G401.6 (cell line): ENCODE results near the gene TTC34.

Experiments used
- FAIRE-seq: peaks from 2 replicates; lab custom pipeline; 2012; peaks lifted over from hg19 to GRCh38; lab: Jason Lieb, UNC

Gene TTC34

DNA sequence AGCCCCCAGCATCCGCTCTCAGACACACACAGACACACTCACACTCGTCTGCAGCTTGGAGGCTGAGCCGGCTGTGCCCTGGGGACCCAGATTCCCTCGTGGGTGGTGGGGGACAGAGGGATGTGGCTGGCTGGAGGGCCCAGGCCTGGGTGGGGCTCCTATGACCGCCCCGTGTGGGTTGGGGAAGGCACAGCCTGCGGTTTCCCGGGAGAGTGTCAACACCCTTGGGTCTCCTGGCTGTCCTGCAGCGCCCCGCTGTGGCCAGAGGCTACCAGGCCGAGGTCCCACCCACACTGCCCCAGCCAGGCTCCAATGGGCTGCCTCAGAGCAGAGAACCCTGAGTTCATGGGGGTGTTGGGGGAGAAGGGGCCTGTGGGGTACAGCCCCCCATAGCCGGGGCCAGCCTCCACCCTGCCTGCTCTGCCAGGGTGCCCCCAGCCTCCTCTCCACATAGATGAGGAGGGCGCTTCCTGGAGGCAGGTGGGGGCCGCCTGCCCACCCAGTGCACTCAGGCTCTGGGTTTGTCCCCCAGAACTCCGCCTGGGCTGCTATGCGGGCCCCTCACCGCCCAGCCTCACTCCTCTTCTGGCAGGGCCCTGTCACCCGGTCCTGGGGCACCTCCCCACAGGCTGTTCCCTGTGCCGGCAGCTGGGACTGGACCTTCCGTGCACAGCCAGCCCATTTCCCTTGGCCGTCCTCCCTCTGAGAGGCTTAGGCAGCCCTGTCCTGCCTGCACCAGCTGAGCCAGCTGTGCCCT, at the start of gene TTC34:
TTC34 (minus strand) TSS at position 159 of the 757 bp plus-strand sequence. CDS start 866 bp downstream, outside the sequence.
- no peak for FAIRE-seq

- FAIRE-seq, result no peak
These were observed 49.0 kb upstream of the TTC34 start for GRCh38 chr1:2850502-2850901.

DNA sequence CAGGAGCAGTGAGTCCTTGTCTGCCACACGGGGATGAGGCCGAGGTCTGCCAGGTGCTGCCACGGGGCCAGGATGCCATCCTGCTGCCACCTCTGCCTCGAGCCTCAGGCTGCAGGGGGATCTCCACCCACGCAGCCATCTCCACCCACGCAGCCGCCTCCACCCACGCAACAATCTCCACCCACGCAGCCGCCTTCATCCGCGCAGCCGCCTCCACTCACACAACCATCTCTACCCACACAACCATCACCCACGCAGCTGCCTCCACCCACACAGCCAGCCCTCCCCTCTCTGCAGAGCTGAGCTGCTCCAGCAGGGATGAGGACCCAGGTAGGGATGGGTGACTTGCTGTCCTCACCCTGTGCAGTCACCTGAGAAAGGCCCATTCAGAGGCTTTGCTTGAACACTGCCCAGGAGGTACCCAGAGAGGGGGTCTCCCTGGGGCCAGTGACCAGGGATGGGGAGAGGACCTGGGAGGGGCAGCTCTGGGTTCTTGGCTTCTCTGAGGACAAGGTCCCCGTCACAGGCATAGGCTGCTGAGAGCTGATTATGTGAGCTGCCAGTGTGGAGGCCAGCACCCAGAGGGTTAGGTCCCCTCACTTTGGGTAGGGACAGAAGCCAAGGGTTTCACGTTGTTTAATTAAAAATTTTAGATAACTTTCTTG, 46.6 kb upstream of the TTC34 start:
- FAIRE-seq, result no peak

- no peak for FAIRE-seq
These were observed 45.8 kb upstream of the TTC34 start for GRCh38 chr1:2847086-2847985.

GRCh38 chr1:2845869-2846268, 44.4 kb upstream of the TTC34 start:
- FAIRE-seq, result no peak

- no peak for FAIRE-seq
These were observed 38.7 kb upstream of the TTC34 start for GRCh38 chr1:2840036-2840809.

DNA sequence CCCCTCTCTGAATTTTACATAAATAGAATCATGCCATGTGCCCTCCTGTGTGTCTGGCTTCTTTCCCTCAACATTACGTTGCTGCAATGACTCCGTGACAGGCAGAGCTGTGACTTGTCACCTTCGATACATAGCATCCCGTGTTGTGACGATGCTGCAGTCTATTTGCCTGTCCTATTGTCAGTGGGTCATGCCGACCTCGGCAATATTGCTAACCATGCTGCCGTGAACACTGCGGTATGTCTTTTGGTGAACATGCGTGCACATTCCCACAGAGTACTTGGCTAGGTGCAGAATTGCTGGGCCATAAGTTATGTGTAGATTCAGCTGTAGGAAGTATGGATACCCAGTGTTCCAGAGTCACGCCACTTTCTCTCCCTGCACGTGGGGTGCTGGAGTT, 36.3 kb upstream of the TTC34 start:
- FAIRE-seq, result no peak

DNA sequence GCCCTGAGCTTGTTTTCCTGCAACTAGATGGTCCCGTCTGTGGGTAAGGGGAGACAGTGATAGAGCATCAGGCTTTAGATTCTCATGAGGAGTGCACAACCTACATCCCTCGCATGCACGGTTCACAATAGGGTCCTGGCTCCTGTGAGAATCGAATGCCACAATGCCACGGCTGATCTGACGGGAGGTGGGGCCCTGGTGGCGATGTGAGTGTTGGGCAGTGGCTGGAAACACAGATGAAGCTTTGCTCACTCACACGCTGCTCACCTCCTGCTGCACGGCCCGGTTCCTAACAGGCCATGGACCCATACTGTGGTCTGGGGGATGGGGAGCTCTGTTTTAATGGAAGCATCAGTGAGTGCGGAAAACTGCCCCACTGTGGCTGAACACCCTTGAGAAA, 35.8 kb upstream of the TTC34 start:
- no peak for FAIRE-seq

- FAIRE-seq, result no peak
These were observed 35.0 kb upstream of the TTC34 start for GRCh38 chr1:2836333-2836970.

DNA sequence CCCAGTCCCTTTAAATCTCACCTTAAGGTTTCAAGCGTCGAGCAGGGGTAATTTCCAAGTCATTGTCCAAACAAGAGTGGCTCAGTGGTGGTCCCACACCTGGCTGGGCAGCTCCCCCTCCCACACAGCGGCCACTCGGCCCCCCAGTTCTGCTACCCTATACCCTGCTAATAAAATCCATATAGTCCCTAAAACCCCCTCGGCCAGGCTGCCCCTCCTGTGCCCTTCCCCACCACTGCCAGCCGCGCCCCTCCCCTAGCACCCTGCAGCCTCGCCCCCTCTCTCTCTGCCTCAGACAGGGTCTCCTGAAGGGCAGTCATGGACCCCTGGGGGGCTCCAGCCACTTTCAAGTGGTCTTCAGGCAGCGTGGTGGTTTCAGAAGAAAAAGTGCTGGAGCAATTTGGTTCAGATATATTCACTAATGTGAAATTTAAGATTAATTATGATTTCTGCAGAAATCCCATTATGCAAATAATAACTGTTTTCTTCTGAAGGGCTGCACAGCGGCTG, 34.2 kb upstream of the TTC34 start:
- FAIRE-seq, result no peak

DNA sequence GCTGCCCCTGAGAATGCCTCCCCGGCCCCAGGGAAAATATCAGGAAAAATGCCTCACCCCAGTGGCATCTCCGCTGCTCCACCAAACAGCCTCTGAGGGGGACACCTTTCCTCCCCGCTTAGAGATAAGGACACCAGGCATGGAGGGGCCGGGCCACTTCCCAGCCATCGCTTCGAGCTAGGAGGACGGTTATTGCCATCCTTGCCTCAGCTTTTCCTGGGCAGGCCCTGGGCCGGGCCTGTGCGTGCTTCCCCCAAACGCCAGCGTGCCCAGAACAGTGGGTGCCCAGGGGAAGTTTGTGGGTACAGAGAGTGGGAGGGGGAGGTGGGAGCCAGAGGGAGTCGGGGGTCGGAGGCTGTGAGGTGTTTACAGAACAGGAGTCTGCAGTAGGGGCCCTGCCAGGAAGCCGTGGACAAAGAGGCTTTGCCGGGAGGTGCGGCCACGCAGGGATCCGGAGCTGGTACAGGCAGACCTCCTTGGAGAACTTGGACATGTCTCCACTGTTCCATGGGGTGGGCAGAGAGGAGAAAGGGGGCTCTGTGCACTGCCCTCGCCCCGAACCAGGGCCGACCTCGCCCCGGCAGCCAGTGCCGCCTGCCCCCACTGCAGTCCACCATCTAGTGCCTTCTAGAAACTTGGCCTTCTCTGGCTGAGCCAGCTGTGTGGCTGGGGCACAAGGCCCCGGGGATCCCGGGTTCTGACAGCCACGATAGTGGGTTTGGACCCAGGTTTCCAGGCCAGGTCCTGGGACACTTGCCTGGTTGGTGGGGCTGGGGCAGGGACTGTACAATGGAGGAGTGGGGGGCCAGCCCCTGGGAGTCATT, 33.5 kb upstream of the TTC34 start:
- no peak for FAIRE-seq

GRCh38 chr1:2834146-2834475, 32.6 kb upstream of the TTC34 start:
- no peak for FAIRE-seq

- FAIRE-seq, result no peak
These were observed 32.1 kb upstream of the TTC34 start for GRCh38 chr1:2833454-2834145.

GRCh38 chr1:2832506-2833453, 31.3 kb upstream of the TTC34 start:
- FAIRE-seq, result no peak

GRCh38 chr1:2831596-2832212, 30.2 kb upstream of the TTC34 start:
- no peak for FAIRE-seq

GRCh38 chr1:2830761-2831425, 29.4 kb upstream of the TTC34 start:
- FAIRE-seq, result no peak

DNA sequence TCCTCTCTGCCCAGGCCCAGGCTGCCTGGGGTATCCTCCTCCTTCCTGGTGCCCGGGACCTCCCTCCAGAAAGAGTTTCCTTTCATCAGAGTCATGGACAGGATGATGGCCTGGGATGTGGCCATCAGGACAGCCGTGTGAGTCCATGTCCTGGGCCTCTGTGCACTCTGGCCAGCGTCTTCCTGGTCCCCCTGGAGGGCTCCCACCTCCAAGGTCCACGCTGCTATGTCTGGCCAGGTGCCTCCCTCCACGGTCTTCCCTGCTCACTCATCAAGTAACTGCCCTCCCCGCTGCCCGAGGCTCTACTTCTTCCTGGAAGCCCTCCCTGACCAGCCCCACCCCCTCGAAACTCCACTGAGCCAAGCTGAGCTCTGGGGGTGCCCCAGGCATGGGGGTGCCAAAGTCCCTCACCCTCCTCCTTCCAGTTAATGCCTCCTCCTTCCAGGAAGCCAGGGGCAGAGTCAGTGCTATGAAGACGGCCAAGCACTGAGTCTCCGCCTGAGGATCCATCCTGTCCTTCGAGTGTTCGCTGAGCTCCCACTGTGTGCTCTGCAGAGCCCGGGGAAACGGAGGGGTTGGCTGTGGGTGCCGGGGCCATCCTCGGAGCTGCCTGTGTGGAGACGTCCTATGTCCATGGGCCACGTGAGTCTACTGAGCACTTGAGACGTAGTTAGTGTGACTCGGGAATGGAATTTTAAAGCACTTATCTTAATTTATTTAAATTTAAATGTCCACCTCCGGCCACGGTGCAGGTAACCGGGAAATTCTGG, 28.5 kb upstream of the TTC34 start:
- no peak for FAIRE-seq
